ENCODE measurements around the gene IVD.

The IVD gene

DNA sequence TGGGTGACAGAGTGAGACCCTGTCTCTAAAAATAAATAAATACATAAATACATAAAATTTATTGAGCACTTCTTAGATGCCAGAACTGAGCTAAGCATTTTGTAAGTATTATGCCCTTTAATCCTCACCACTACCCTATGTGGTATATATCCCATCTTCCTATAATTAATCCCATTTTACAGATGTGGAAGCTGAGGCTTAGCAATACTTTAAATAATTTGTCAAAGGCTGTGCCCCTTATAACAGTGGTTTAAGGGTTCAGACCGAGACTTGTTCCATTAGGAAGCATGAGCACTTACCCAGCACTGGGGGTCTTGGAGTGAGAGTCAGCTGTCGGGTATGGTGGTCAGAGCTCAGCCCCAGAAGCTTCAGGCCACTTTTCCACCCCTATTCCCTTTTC is 57.7 kb downstream of the IVD start:
- no peak for DNase-seq

DNA sequence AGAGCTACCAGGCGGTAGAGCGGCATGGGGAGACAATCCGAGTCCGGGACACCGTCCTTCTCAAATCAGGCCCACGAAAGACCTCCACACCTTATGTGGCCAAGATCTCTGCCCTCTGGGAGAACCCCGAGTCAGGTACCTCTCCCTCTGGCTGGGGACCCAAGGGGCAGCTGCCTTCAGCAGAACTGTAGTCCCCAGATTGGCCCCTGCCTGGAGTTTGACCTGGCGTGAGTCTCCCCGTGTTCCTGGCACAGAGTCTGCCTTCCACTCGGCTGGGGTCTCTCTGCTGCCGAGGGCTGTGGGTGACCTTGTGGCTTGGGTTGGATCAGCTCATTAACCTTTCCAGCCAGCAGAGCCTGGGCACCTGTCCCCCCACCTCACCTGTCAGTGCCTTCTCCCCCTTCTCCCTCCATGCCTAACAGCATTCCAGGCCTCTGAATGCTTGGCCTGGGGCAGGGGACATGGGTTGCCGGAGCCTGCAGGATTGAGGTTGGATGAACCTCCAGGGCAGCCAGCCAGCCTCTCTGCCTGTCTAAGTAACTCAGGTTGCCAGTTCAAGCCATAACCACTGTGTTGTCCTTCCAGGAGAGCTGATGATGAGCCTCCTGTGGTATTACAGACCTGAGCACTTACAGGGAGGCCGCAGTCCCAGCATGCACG is 58.4 kb downstream of the IVD start:
- no peak for DNase-seq

DNA sequence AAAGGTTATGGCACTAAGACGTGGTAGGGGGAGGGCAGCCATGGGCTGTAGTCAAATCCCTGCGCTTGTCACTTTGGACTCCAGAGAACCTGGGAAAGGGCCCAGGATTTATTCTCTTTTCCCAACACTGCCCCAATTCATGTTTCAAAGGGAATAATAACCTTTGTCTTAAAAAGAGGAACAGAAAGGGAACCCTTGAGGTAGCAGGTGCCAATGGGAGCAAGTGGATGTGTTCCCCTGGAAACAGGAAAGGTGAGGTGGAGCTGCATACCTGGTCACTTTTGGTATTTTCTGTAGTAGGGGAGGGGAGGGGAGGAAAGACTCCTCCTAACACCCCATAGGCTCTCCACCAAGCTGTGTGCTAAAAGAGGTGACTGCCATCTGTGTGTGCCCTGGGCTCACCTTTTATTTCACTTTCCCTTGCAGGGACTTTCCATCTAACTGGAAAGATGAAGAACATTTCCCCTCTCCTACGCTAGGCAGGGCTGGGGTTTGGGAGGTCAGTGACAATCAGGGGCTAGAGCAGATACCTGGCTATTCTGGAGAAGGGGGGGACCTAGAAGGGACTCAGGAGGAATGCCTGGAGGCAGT is 59.1 kb downstream of the IVD start:
- DNase-seq = no peak

DNA sequence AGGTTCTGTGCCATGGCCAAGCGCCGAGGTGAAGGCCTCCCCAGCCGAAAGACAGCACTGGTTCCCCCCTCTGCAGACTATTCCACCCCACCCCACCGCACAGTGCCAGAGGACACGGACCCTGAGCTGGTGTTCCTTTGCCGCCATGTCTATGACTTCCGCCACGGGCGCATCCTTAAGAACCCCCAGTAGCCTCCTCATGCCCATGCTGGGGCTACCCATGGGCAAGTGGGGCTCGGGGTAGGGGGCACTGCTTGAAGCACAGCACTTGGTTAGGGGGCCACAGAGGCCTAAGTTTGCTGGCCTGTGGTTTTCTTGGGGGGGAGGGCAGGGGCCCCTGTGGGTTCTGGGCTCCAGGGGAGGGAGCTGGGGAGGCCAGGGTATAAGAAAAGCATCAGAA is 60.3 kb downstream of the IVD start:
- no peak for DNase-seq

DNA sequence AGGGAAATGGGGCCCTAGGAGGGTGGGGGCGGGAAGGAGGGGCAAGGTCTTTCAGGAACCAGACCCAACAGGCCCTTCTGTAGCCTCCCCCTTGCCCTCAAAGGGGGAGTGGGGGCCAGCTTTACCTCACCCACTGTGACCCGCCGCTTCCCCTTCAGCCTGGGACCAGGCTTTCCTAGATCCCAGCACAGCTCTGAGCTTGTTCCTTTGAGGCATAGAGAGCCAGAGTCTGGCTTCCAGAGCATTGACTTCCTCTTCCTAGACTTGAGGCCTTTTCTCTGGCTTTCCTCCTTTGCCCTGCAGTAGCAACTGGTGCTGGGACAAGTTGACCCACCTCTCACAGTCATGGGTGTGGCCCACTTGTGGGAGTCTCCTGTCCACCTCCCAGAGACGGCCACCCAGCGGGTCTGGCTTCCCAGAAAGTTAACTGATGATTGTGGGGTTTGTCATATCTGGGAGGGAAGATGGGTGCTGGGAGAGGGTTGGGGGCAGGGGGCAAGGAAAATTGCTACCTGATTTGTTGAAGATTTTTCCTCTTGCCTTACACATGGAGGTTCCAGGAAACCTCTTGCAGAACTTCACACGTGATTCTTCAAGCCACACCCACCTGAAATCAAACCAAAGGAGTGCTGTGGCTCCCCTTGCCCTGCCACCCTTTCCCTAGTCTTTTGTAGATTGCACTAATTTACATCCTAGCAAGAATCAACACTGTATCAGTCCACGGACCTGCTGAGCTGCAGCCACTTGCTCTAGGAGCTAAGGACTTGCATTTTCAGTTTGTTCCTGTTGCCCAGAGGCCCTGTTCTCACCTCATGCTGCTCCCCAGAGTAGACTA is 61.0 kb downstream of the IVD start:
- DNase-seq = no peak

DNA sequence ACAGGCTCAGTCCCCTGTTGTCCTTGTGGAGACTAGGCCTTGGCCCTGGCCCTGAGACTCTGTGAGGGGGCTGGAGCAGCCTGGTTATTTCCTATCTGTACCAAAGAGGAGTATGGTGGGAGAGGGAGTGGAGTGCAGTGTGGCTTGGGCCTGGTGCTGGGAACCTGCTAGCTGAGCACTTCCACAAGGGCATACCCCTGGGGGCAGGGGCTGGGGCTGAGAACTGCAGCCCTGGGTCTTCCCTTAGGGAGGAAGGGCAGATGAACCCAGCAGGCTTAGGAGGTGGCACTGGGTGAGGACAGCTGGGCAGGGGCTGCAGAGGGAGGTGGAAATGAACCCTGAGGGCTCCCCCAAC is 61.6 kb downstream of the IVD start:
- no peak for DNase-seq

DNA sequence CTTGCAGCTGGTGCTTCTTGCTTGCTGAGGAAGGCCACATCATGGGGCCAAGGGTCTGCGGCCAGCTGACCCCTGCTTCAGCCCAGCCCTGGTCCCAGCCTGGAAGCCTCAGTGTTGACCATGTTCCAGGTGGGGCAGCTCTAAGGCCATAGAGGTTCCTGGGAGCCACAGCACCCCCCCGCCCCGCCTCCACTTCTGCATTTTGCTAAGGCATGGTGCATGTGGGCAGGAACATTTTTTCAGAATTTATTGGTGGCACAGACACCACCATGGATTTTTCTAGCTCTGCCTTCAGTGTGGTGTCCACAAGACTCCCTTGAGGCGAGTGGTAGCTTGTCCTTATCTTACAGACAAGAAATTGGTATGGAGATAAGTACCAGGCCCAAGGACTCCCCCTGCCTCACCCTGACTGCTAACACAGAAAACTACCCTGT is 63.3 kb downstream of the IVD start:
- no peak for DNase-seq

DNA sequence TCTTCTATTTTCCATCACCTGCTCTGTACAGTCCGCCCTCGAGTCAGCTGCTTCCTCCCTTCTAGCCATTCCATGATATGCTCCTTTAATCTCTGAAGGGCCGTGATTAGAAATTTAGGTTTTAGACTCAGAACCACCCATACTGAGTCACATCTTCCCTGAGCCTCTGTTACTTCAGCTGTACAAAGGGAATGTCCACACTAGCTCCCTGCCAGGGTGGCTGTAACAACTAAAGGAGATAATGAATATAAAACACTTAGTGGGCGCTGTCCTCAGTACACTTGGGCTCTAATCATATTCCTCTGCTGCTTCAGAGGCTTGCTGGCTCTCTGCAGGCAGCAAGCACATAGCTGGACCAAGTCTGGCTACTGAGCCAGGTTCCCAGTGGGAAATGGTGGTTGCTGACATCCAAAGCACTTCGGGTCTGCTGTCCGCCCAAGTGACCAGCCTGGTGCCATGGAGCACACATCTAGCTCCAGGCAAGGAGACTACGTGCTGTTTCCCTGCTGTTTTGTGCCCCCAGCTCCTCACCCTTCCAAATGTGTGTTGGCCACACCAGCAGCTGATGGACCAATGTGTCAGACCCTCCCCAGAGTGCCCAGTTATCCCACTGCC is 64.3 kb downstream of the IVD start:
- no peak for DNase-seq

DNA sequence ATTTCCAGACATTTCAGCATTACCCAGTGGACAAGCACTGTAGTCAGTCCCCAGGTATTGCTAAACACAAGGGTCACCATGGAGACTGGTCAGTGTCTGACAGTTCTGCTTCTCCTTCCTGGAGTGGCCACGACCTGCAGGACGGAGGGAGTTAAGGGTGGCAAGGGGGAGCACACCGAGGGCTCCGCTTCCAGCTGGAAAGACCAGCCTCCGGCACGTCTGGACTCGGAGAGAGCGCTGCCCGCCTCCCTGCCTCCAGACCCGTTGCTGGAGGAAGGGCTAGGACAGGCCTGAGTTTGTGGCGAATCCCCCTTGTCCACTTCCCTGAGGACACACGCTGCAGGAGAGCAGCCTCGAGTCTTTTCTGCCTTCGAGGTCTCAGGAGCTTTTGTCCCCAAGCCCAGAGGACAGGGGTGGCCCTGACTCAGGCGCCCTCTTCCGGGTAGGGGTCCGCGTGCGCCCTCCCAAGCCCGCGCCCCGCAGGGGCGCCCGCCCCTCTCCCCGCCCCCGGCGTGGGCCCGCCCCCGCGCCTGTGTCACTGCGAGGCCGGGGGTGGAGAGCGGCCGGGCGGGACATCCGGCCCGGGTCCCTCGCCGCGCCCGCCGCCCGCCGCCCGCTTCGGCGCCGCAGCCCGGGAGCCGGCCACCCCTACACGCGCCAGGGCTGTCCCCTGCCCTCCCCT is 65.0 kb downstream of the IVD start, which contains the start of gene CHST14:
Gene CHST14 (plus strand): TSS at position 562 of the 682 bp plus-strand sequence. CDS start 230 bp downstream, outside the sequence.
- peak; percentile 82 for DNase-seq
